Measurements from ENCODE around the gene SEC22B. TPM values are rescaled to one million over a fixed set of nuclear protein-coding genes. Genes with fewer than 3 reads are reported as not detected.
"Not testable (repeated sequence)": the region's sequence is repeated elsewhere in the genome, so short reads cannot be mapped to it uniquely, and the experiment has no call there.

SEC22B gene
- total RNA-seq (ENCODE audit: unreplicated experiment), result 28.4 TPM
- long read RNA-seq, full-length matches to known transcripts, result 22 of 46 reads
- long read RNA-seq, partial matches to known transcripts, result 0 of 46 reads
- long read RNA-seq, other reads (novel, unspliced or antisense), result 24 of 46 reads

GRCh38 chr1:120176092-120176855 is at the start of gene SEC22B:
Gene SEC22B (minus strand): TSS chr1:120176520. CDS start chr1:120176381, 139 bp downstream.
- Mint-ChIP-seq H3K36me3 (ENCODE audit: unreplicated experiment) (no peaks in the 10 kb centered on the region), H3K9me3 (ENCODE audit: unreplicated experiment) (peaks cover 13% of the 10 kb centered on the region), H3K4me3 (ENCODE audit: unreplicated experiment) (peak within 1 kb of the TSS; percentile 99), H3K4me1 (ENCODE audit: low read depth, unreplicated experiment) (peaks cover 21% of the 10 kb centered on the region), H3K27ac (ENCODE audit: unreplicated experiment) (peak within 1 kb of the TSS; percentile 99), H3K27me3 (ENCODE audit: unreplicated experiment) (peaks cover 4% of the 10 kb centered on the region)
- no peak for TF ChIP-seq CTCF (IDR thresholded peaks at IDR 0.05; ENCODE audit: partially characterized antibody, unreplicated experiment)
- peak; percentile 83 for DNase-seq

GRCh38 chr1:120217933-120218332 is 41.6 kb upstream of the SEC22B start:
- not testable (repeated sequence) for H3K9me3 Mint-ChIP-seq (ENCODE audit: unreplicated experiment); H3K36me3 Mint-ChIP-seq (ENCODE audit: unreplicated experiment); DNase-seq; H3K27me3 Mint-ChIP-seq (ENCODE audit: unreplicated experiment); H3K27ac Mint-ChIP-seq (ENCODE audit: unreplicated experiment); H3K4me3 Mint-ChIP-seq (ENCODE audit: unreplicated experiment); H3K4me1 Mint-ChIP-seq (ENCODE audit: low read depth, unreplicated experiment)

- H3K27ac Mint-ChIP-seq (ENCODE audit: unreplicated experiment); DNase-seq; H3K36me3 Mint-ChIP-seq (ENCODE audit: unreplicated experiment); H3K9me3 Mint-ChIP-seq (ENCODE audit: unreplicated experiment); H3K4me1 Mint-ChIP-seq (ENCODE audit: low read depth, unreplicated experiment); H3K27me3 Mint-ChIP-seq (ENCODE audit: unreplicated experiment); H3K4me3 Mint-ChIP-seq (ENCODE audit: unreplicated experiment): not testable (repeated sequence)
Observed at GRCh38 chr1:120217175-120217929, 41.0 kb upstream of the SEC22B start.

GRCh38 chr1:120213606-120214005 is 37.3 kb upstream of the SEC22B start:
- not testable (repeated sequence) for H3K4me3 Mint-ChIP-seq (ENCODE audit: unreplicated experiment); H3K9me3 Mint-ChIP-seq (ENCODE audit: unreplicated experiment); H3K27me3 Mint-ChIP-seq (ENCODE audit: unreplicated experiment); DNase-seq; H3K27ac Mint-ChIP-seq (ENCODE audit: unreplicated experiment); H3K4me1 Mint-ChIP-seq (ENCODE audit: low read depth, unreplicated experiment); H3K36me3 Mint-ChIP-seq (ENCODE audit: unreplicated experiment)

GRCh38 chr1:120210754-120211153 is 34.4 kb upstream of the SEC22B start:
- not testable (repeated sequence) for H3K4me3 Mint-ChIP-seq (ENCODE audit: unreplicated experiment); H3K27me3 Mint-ChIP-seq (ENCODE audit: unreplicated experiment); H3K27ac Mint-ChIP-seq (ENCODE audit: unreplicated experiment); H3K4me1 Mint-ChIP-seq (ENCODE audit: low read depth, unreplicated experiment); DNase-seq; H3K36me3 Mint-ChIP-seq (ENCODE audit: unreplicated experiment); H3K9me3 Mint-ChIP-seq (ENCODE audit: unreplicated experiment)

GRCh38 chr1:120196863-120197775 is 20.8 kb upstream of the SEC22B start:
- Mint-ChIP-seq H3K27ac (ENCODE audit: unreplicated experiment) (peak overlapping the region; percentile 81), H3K4me3 (ENCODE audit: unreplicated experiment) (peak overlapping the region; percentile 87)
- peak; percentile 28 for DNase-seq

GRCh38 chr1:120188626-120189025 is 12.3 kb upstream of the SEC22B start:
- not testable (repeated sequence) for DNase-seq; H3K4me1 Mint-ChIP-seq (ENCODE audit: low read depth, unreplicated experiment); H3K27ac Mint-ChIP-seq (ENCODE audit: unreplicated experiment); H3K27me3 Mint-ChIP-seq (ENCODE audit: unreplicated experiment); H3K36me3 Mint-ChIP-seq (ENCODE audit: unreplicated experiment); H3K9me3 Mint-ChIP-seq (ENCODE audit: unreplicated experiment); H3K4me3 Mint-ChIP-seq (ENCODE audit: unreplicated experiment)

More at GRCh38 chr1:120196863-120197775, 20.8 kb upstream of the SEC22B start:
- not testable (repeated sequence) for H3K9me3 Mint-ChIP-seq (ENCODE audit: unreplicated experiment); H3K36me3 Mint-ChIP-seq (ENCODE audit: unreplicated experiment); H3K27me3 Mint-ChIP-seq (ENCODE audit: unreplicated experiment); H3K4me1 Mint-ChIP-seq (ENCODE audit: low read depth, unreplicated experiment)

- not testable (repeated sequence) for H3K36me3 Mint-ChIP-seq (ENCODE audit: unreplicated experiment); H3K27me3 Mint-ChIP-seq (ENCODE audit: unreplicated experiment); H3K27ac Mint-ChIP-seq (ENCODE audit: unreplicated experiment); H3K4me3 Mint-ChIP-seq (ENCODE audit: unreplicated experiment); DNase-seq; H3K9me3 Mint-ChIP-seq (ENCODE audit: unreplicated experiment)
- peaks cover 16% of the 10 kb centered on the region for H3K4me1 Mint-ChIP-seq (ENCODE audit: low read depth, unreplicated experiment)
Observed at GRCh38 chr1:120182176-120182707, 5.9 kb upstream of the SEC22B start.

- H3K27ac Mint-ChIP-seq (ENCODE audit: unreplicated experiment), result peak overlapping the region; percentile 91
- H3K27me3 Mint-ChIP-seq (ENCODE audit: unreplicated experiment), result not testable (repeated sequence)
Observed at GRCh38 chr1:120179811-120180690, 3.7 kb upstream of the SEC22B start.

More at GRCh38 chr1:120179811-120180690, 3.7 kb upstream of the SEC22B start:
- Mint-ChIP-seq H3K9me3 (ENCODE audit: unreplicated experiment) (peaks cover 13% of the 10 kb centered on the region), H3K4me3 (ENCODE audit: unreplicated experiment) (peak overlapping the region; percentile 82), H3K4me1 (ENCODE audit: low read depth, unreplicated experiment) (peaks cover 21% of the 10 kb centered on the region)
- DNase-seq, result peak; percentile 77
- H3K36me3 Mint-ChIP-seq (ENCODE audit: unreplicated experiment), result not testable (repeated sequence)

Measured in glutamatergic neuron (in vitro differentiated cells).